Osteoblast (primary cell): ENCODE data around the gene ENDOD1. TPM values are rescaled to one million over a fixed set of nuclear protein-coding genes. Genes with fewer than 3 reads are reported as not detected.

ENCODE experiments used
- DNase-seq: peaks from one replicate; pipeline ENCODE4 v3.0.0; 2011; ENCODE audit warnings: low spot score, mixed read lengths; ENCODE audit not compliant: insufficient read length; ENCODE audit errors: missing footprints
- H2AFZ ChIP-seq: 2 replicates; pipeline ENCODE4 v1.6.0; 2011; ENCODE audit warnings: mild to moderate bottlenecking, low read length
- H3K27ac ChIP-seq: 2 replicates; pipeline ENCODE4 v1.5.1; 2011; ENCODE audit warnings: mild to moderate bottlenecking, low read depth, low read length, moderate library complexity
- H3K27me3 ChIP-seq: 2 replicates; pipeline ENCODE4 v1.6.0; 2012; ENCODE audit warnings: mild to moderate bottlenecking, control low read depth, inconsistent platforms, low read length, moderate library complexity; ENCODE audit not compliant: insufficient read depth
- H3K36me3 ChIP-seq: 2 replicates; pipeline ENCODE4 v1.5.1; 2011; ENCODE audit warnings: mild to moderate bottlenecking, low read length, control low read depth, moderate library complexity; ENCODE audit not compliant: insufficient read depth
- H3K4me1 ChIP-seq: 2 replicates; pipeline ENCODE4 v1.5.1; 2011; ENCODE audit warnings: mild to moderate bottlenecking, low read length, control low read depth, moderate library complexity; ENCODE audit not compliant: insufficient read depth
- H3K4me2 ChIP-seq: 2 replicates; pipeline ENCODE4 v1.6.0; 2011; ENCODE audit warnings: mild to moderate bottlenecking, low read length; ENCODE audit not compliant: insufficient read depth
- H3K4me3 ChIP-seq: fragments of 200-600 bp; sonication (generic); 3 replicates; pipeline ENCODE4 v1.5.1; 2012; ENCODE audit warnings: mild to moderate bottlenecking, low read length, inconsistent platforms; ENCODE audit not compliant: insufficient read depth
- H3K79me2 ChIP-seq: 2 replicates; pipeline ENCODE4 v1.6.0; 2012; ENCODE audit warnings: mild to moderate bottlenecking, low read length, control low read depth, inconsistent platforms; ENCODE audit not compliant: insufficient read depth
- H3K9me3 ChIP-seq: 2 replicates; pipeline ENCODE4 v1.5.1; 2011; ENCODE audit warnings: low read depth, low read length, control low read depth
- H4K20me1 ChIP-seq: 2 replicates; pipeline ENCODE4 v1.6.0; 2012; ENCODE audit warnings: mild to moderate bottlenecking, low read length, control low read depth; ENCODE audit not compliant: insufficient read depth
- total RNA-seq: library from RNA; depleted of rRNA; stranded (reverse); fragments of >200 nt; gene quantifications from 2 replicates; pipeline ENCODE4 v1.2.3, GENCODE V29; 2012
- TF ChIP-seq, protein P1 (sequence below): IDR thresholded peaks from 2 replicates; pipeline ENCODE4 v1.5.1; 2011; ENCODE audit warnings: mild to moderate bottlenecking, low read depth, low read length, moderate library complexity; ENCODE audit errors: extremely low read depth

Gene ENDOD1
- total RNA-seq, 1 donor: 44.2 TPM

DNA sequence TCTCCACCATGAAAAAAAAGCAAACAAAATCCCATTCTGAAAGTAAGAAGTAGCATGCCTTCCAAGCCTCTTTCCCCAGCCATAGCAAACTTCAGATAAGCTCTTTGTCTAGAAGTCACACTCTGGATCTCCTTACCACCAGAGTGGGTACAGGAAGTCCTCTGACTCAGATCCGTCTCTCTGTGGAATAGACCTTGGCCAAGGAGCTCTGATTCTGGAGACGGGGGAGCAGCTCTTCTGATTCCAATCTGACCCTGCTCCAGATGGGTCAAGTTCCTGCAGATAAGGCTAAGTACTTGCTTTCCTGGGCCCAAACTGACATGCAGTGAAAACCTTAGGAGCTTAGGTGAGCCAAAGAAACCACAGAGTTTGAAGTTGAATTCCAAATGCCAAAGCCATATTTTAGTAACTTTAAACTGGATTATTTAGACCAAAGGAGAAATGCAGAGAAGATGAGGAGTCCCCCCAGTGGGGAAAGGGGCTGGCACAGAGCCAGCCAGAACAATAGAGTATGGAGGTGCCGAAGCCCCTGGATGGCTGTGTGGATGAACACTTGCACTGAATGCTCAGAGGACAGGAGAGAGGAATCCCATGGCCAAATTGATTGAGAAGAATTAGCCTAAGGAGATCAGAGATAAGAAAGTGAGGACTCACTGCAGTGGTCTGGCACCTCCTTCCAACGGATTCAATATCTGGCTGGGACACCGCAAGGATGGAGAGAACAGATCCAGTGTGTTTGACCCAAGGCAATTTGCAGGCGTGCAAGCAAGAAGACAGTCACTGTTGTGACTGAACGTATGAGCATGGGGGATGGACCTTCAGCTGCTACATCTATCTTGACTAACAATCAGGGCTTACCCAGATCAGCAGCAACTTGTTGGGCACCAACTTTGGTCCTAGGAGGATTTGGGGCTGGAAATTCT, 54.9 kb downstream of the ENDOD1 start:
- H3K4me2 ChIP-seq: peak overlapping the region; percentile 34
- no peaks in the 10 kb centered on the region for H3K9me3 ChIP-seq
- no peaks in the 10 kb centered on the region for H3K79me2 ChIP-seq
- TF ChIP-seq, protein P1, sequence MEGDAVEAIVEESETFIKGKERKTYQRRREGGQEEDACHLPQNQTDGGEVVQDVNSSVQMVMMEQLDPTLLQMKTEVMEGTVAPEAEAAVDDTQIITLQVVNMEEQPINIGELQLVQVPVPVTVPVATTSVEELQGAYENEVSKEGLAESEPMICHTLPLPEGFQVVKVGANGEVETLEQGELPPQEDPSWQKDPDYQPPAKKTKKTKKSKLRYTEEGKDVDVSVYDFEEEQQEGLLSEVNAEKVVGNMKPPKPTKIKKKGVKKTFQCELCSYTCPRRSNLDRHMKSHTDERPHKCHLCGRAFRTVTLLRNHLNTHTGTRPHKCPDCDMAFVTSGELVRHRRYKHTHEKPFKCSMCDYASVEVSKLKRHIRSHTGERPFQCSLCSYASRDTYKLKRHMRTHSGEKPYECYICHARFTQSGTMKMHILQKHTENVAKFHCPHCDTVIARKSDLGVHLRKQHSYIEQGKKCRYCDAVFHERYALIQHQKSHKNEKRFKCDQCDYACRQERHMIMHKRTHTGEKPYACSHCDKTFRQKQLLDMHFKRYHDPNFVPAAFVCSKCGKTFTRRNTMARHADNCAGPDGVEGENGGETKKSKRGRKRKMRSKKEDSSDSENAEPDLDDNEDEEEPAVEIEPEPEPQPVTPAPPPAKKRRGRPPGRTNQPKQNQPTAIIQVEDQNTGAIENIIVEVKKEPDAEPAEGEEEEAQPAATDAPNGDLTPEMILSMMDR: no peak
- H3K27me3 ChIP-seq: no peaks in the 10 kb centered on the region
- no peak overlapping the region for H2AFZ ChIP-seq
- no peak overlapping the region for H3K4me3 ChIP-seq
- no peaks in the 10 kb centered on the region for H4K20me1 ChIP-seq
- no peaks in the 10 kb centered on the region for H3K36me3 ChIP-seq
- peaks cover 66% of the 10 kb centered on the region for H3K4me1 ChIP-seq
- H3K27ac ChIP-seq: peak overlapping the region; percentile 42
- DNase-seq: no peak

DNA sequence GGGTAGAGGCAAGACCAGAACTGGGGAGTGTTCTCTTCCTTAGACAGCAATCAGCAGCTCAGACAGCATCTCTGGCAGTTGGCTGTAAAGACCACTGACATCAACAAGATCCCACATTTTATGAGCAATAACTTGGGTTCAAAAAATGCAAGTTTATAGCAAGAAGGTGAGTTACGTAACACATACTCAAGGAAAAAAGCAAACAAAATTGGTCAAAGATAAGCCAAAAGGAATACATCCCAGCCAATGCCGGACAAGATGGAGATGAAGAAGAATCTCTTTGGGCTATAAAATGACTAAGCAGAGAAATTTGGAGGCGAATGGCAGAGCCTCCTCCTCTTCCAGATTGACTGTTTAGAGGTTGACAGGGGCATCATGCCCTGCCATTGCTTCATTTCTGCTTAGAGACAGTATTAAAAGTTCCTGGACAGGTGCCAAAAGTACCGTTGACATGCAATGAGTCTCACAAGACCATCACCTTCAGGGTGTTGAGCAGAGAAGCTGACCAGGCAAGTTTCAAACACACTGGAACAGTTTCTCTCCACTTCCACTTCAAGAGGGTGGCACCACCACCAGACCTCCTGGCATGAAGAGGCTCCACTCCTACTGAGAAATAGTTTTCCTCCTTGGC, 55.9 kb downstream of the ENDOD1 start:
- H3K27ac ChIP-seq: no peak overlapping the region
- no peaks in the 10 kb centered on the region for H3K9me3 ChIP-seq
- no peak overlapping the region for H3K4me3 ChIP-seq
- no peaks in the 10 kb centered on the region for H3K27me3 ChIP-seq
- H2AFZ ChIP-seq: no peak overlapping the region
- DNase-seq: no peak
- H4K20me1 ChIP-seq: no peaks in the 10 kb centered on the region
- H3K4me1 ChIP-seq: peaks cover 67% of the 10 kb centered on the region
- TF ChIP-seq, protein P1: no peak
- no peak overlapping the region for H3K4me2 ChIP-seq
- H3K36me3 ChIP-seq: no peaks in the 10 kb centered on the region
- H3K79me2 ChIP-seq: no peaks in the 10 kb centered on the region

DNA sequence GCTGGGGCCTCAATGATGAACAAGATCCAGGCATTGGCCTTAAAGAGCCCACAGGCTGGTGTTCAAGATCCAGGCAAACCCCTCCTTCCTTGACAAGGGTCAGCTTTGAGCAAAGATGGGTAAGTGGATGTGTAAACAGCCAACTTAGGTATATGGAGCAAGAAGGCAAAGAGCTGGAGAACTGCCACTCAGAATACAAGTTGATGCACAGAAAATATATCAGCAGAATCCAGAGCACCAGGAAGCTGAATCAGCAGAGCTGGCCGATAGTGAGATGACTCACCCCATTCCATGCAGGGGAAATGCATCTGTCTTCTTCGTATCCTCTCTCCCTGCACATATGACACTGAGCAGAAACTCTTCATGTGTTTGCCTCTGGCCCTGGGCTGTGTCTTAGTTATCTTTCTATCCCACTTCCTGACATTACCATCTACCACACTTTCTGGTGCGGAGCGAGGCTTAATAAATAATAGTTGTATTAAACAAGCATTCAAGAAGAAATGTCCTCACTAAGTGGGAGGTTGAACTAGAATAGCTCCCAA, 57.8 kb downstream of the ENDOD1 start:
- peak overlapping the region; percentile 43 for H3K27ac ChIP-seq
- H3K9me3 ChIP-seq: no peaks in the 10 kb centered on the region
- H3K4me1 ChIP-seq: peaks cover 54% of the 10 kb centered on the region
- H3K27me3 ChIP-seq: no peaks in the 10 kb centered on the region
- DNase-seq: peak; percentile 90
- no peak overlapping the region for H2AFZ ChIP-seq
- no peaks in the 10 kb centered on the region for H4K20me1 ChIP-seq
- H3K79me2 ChIP-seq: no peaks in the 10 kb centered on the region
- TF ChIP-seq, protein P1: no peak
- H3K36me3 ChIP-seq: no peaks in the 10 kb centered on the region
- peak overlapping the region; percentile 22 for H3K4me2 ChIP-seq
- no peak overlapping the region for H3K4me3 ChIP-seq

DNA sequence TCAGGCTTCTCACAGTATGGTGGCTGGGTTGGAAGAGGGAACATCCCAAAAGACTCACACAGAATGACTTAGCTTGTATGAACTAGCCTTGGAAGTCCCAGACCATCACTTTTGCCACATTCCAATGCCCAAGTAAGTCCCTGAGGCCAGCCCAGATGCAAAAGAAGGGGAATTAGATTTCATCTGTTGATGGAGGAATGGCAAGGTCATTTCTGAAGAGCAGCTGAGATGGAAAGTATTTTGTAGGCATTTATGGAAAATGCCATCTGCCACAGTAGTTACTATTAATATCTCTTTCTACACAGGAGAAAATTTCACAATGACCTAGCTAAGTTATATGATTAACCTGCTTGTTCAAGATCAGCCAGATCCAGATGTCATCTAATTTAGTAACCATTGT, 58.8 kb downstream of the ENDOD1 start:
- peak overlapping the region; percentile 16 for H3K27ac ChIP-seq
- no peaks in the 10 kb centered on the region for H3K9me3 ChIP-seq
- H4K20me1 ChIP-seq: no peaks in the 10 kb centered on the region
- no peak for DNase-seq
- H2AFZ ChIP-seq: no peak overlapping the region
- peaks cover 48% of the 10 kb centered on the region for H3K4me1 ChIP-seq
- H3K4me3 ChIP-seq: no peak overlapping the region
- H3K4me2 ChIP-seq: no peak overlapping the region
- H3K79me2 ChIP-seq: no peaks in the 10 kb centered on the region
- TF ChIP-seq, protein P1: no peak
- no peaks in the 10 kb centered on the region for H3K27me3 ChIP-seq
- no peaks in the 10 kb centered on the region for H3K36me3 ChIP-seq
